ENCODE results near the gene RUVBL2.

The RUVBL2 gene

GRCh38 chr19:49014123-49014869 lies 20.6 kb downstream of the RUVBL2 start (continued):
- TF ChIP-seq, protein P1, sequence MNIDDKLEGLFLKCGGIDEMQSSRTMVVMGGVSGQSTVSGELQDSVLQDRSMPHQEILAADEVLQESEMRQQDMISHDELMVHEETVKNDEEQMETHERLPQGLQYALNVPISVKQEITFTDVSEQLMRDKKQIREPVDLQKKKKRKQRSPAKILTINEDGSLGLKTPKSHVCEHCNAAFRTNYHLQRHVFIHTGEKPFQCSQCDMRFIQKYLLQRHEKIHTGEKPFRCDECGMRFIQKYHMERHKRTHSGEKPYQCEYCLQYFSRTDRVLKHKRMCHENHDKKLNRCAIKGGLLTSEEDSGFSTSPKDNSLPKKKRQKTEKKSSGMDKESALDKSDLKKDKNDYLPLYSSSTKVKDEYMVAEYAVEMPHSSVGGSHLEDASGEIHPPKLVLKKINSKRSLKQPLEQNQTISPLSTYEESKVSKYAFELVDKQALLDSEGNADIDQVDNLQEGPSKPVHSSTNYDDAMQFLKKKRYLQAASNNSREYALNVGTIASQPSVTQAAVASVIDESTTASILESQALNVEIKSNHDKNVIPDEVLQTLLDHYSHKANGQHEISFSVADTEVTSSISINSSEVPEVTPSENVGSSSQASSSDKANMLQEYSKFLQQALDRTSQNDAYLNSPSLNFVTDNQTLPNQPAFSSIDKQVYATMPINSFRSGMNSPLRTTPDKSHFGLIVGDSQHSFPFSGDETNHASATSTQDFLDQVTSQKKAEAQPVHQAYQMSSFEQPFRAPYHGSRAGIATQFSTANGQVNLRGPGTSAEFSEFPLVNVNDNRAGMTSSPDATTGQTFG (tag by site-specific recombination; IDR thresholded peaks at IDR 0.05; ENCODE audit: borderline replicate concordance) = no peak
- TF ChIP-seq ZNF391 (tag by site-specific recombination; IDR thresholded peaks at IDR 0.05; ENCODE audit: borderline replicate concordance, low read depth) (no peak), ATF2 (tag by site-specific recombination; IDR thresholded peaks at IDR 0.05; ENCODE audit: low read depth) (peak; percentile 75), ZFP69B (tag by site-specific recombination; IDR thresholded peaks at IDR 0.05) (peak; percentile 64; the same call in 1 of the 2 replicates), ZBTB20 (tag by site-specific recombination; IDR thresholded peaks at IDR 0.05) (no peak), KLF10 (tag by site-specific recombination; IDR thresholded peaks at IDR 0.05) (no peak), HOXA7 (CRISPR knock-in tag; IDR thresholded peaks at IDR 0.05; ENCODE audit: borderline replicate concordance) (no peak), SALL2 (tag by site-specific recombination; IDR thresholded peaks at IDR 0.05; ENCODE audit: borderline replicate concordance) (no peak), ZNF530 (tag by site-specific recombination; IDR thresholded peaks at IDR 0.05; ENCODE audit: low read depth) (no peak), HOXD13 (CRISPR knock-in tag; IDR thresholded peaks at IDR 0.05; ENCODE audit: borderline replicate concordance) (no peak), ZNF350 (tag by site-specific recombination; IDR thresholded peaks at IDR 0.05) (no peak), TCF7L2 (IDR thresholded peaks at IDR 0.05; ENCODE audit: borderline replicate concordance, low read depth, low read length) (no peak), ZNF214 (tag by site-specific recombination; IDR thresholded peaks at IDR 0.05; ENCODE audit: borderline replicate concordance) (no peak), ZNF501 (tag by site-specific recombination; IDR thresholded peaks at IDR 0.05) (no peak), ZNF24 (tag by site-specific recombination; IDR thresholded peaks at IDR 0.05) (no peak), ZNF292 (tag by site-specific recombination; IDR thresholded peaks at IDR 0.05; ENCODE audit: borderline replicate concordance, low read depth) (no peak)
- TF ChIP-seq, protein P2, sequence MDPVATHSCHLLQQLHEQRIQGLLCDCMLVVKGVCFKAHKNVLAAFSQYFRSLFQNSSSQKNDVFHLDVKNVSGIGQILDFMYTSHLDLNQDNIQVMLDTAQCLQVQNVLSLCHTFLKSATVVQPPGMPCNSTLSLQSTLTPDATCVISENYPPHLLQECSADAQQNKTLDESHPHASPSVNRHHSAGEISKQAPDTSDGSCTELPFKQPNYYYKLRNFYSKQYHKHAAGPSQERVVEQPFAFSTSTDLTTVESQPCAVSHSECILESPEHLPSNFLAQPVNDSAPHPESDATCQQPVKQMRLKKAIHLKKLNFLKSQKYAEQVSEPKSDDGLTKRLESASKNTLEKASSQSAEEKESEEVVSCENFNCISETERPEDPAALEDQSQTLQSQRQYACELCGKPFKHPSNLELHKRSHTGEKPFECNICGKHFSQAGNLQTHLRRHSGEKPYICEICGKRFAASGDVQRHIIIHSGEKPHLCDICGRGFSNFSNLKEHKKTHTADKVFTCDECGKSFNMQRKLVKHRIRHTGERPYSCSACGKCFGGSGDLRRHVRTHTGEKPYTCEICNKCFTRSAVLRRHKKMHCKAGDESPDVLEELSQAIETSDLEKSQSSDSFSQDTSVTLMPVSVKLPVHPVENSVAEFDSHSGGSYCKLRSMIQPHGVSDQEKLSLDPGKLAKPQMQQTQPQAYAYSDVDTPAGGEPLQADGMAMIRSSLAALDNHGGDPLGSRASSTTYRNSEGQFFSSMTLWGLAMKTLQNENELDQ (tag by site-specific recombination; IDR thresholded peaks at IDR 0.05; ENCODE audit: low read depth) = no peak
- TF ChIP-seq, protein P3, sequence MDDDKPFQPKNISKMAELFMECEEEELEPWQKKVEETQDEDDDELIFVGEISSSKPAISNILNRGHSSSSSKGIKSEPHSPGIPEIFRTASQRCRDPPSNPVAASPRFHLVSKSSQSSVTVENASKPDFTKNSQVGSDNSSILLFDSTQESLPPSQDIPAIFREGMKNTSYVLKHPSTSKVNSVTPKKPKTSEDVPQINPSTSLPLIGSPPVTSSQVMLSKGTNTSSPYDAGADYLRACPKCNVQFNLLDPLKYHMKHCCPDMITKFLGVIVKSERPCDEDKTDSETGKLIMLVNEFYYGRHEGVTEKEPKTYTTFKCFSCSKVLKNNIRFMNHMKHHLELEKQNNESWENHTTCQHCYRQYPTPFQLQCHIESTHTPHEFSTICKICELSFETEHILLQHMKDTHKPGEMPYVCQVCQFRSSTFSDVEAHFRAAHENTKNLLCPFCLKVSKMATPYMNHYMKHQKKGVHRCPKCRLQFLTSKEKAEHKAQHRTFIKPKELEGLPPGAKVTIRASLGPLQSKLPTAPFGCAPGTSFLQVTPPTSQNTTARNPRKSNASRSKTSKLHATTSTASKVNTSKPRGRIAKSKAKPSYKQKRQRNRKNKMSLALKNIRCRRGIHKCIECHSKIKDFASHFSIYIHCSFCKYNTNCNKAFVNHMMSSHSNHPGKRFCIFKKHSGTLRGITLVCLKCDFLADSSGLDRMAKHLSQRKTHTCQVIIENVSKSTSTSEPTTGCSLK (tag by site-specific recombination; IDR thresholded peaks at IDR 0.05) = no peak
- TF ChIP-seq, protein P4, sequence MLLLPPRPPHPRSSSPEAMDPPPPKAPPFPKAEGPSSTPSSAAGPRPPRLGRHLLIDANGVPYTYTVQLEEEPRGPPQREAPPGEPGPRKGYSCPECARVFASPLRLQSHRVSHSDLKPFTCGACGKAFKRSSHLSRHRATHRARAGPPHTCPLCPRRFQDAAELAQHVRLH (tag by site-specific recombination; IDR thresholded peaks at IDR 0.05) = no peak
- TF ChIP-seq, protein P5, sequence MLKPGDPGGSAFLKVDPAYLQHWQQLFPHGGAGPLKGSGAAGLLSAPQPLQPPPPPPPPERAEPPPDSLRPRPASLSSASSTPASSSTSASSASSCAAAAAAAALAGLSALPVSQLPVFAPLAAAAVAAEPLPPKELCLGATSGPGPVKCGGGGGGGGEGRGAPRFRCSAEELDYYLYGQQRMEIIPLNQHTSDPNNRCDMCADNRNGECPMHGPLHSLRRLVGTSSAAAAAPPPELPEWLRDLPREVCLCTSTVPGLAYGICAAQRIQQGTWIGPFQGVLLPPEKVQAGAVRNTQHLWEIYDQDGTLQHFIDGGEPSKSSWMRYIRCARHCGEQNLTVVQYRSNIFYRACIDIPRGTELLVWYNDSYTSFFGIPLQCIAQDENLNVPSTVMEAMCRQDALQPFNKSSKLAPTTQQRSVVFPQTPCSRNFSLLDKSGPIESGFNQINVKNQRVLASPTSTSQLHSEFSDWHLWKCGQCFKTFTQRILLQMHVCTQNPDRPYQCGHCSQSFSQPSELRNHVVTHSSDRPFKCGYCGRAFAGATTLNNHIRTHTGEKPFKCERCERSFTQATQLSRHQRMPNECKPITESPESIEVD (tag by site-specific recombination; IDR thresholded peaks at IDR 0.05) = no peak
- TF ChIP-seq, protein P6, sequence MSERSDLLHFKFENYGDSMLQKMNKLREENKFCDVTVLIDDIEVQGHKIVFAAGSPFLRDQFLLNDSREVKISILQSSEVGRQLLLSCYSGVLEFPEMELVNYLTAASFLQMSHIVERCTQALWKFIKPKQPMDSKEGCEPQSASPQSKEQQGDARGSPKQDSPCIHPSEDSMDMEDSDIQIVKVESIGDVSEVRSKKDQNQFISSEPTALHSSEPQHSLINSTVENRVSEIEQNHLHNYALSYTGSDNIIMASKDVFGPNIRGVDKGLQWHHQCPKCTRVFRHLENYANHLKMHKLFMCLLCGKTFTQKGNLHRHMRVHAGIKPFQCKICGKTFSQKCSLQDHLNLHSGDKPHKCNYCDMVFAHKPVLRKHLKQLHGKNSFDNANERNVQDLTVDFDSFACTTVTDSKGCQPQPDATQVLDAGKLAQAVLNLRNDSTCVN (tag by site-specific recombination; optimal IDR thresholded peaks at IDR 0.05) = no peak
- TF ChIP-seq, protein P7, sequence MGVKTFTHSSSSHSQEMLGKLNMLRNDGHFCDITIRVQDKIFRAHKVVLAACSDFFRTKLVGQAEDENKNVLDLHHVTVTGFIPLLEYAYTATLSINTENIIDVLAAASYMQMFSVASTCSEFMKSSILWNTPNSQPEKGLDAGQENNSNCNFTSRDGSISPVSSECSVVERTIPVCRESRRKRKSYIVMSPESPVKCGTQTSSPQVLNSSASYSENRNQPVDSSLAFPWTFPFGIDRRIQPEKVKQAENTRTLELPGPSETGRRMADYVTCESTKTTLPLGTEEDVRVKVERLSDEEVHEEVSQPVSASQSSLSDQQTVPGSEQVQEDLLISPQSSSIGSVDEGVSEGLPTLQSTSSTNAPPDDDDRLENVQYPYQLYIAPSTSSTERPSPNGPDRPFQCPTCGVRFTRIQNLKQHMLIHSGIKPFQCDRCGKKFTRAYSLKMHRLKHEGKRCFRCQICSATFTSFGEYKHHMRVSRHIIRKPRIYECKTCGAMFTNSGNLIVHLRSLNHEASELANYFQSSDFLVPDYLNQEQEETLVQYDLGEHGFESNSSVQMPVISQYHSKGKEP (tag by site-specific recombination; IDR thresholded peaks at IDR 0.05) = no peak
